HG03280 (cell line): ENCODE measurements around the gene ARL3.

Experiments
- ATAC-seq: cut with Tn5 transposase; IDR thresholded peaks from one replicate; pipeline ENCODE4 v1.9.1; 2021; ENCODE audit warnings: mild to moderate bottlenecking, moderate library complexity; ENCODE audit not compliant: unreplicated experiment

The ARL3 gene

DNA sequence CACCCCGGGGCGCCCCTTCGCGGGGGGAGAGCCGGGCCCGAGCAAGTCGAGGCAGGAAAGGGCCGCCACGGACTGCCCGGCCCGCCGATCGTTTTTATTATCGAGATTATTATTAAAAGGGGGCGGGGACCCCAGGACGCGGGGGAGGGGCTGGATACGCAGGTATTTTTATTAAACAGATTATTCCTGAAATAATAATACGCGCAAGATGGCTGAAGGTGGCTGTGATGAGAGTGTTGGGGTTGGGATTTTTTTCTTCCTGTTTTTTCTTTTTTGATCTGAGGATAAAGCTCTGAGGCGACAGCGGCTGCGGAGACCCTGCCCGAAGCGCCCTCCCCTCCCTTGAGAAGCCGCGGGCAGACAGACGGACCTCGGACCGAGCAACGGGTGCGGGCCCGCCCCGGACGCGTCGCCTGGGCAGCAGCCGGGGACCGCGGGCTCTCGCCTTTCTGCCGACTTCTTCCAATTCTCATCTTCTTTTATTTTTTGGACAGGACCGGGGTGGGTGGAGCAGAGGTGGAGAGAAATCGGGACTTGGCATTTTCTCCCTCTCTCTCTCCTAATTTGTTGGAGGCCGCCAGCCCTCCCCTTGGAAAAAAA, 71.4 kb downstream of the ARL3 start:
- no peak for ATAC-seq

DNA sequence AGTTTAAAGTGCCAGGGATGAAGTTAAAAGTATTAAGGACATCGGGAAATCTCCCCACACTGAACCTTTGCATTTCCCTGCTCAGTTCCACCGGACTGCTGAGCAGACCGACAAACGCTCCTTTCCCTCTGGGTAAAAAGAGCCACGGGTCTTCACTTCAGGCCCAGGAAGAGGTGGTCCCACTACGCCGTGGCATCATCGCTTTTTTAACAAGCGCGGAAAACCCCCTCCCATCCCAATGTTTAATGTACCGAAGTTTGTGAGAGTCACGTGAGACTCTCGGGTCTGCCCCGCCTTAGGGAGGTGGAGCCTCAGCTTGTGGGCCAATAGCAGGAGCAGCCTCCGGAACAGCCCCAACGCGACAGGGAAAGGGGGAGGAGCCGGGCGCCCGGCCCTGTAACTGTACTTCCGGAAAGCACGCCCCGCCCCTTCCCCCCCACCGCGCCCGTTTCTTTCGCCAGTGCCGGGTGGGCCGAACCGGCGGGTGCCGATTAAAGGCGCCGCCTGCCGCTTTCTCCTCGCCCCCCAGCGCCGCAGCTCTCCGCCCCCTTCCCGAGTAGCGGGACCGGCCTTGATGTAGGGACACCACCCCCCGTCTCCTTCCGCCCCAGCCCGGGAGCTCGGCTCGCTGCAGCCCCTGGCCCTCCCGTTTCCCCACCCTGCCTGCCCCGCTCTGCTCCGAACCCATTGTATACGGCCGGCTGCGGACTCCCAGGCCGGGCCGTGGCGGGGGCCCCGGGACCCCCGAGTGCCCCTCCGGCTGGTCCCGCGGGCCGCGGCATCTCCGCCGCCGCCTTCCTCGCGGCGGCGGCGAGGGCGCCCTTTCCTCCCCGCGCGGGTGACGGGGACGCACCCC, 72.1 kb downstream of the ARL3 start:
- peak; percentile 58 for ATAC-seq

DNA sequence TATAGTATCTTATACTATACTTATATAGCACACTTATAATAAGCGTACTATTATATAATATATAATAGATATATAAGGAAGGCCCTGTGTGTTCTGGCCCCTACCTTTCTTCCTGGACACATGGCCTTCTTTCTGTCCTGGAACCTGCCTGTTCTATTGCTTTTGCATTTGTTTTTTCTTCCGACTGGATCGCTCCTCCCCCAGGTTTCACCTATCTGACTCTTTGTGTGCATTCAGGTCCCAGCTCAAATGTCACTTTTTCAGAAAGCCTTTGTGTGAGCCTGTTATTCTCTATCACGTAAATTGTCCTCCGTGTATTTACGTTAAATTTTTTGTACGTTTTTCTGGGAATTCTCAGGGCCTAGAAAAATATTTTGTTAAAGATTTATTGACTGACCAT, 72.8 kb downstream of the ARL3 start:
- ATAC-seq: no peak

DNA sequence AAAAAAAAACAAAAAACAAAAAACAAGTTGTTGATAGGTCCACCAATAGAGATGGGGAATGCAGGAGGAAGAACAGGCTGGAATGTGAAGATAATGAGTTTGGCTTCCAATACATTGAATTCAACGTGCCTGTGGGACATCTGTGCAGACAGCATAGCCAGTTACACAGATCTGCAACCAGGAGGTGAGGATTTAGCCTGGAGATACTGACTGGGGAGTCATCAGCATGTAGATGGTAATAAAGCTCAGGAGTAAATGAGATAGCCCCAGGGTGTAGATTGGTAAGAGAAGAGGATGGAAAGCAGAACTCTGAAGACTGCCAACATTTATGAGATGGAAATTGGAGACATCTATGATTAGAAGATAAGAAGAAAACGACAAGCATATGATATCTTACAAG, 74.7 kb downstream of the ARL3 start:
- no peak for ATAC-seq

DNA sequence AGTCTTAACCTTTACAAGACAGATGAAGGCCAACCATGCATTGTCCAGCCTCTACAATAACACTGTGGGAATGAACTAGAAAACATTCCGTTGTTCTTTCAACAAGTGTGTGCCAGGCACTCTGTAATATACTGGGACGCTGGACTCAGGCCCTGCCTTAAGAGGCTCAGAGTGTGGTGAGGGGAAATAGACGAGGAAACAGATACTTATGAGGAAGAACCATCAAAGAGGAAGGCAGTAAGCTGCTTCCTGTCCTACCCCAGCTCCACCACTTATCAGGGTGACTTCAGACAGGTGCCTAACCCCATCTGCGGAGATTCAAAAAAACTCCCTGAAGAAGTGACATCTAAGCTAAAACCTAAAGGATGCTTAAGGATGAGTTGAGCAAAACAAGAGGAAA, 78.8 kb downstream of the ARL3 start:
- ATAC-seq: no peak

DNA sequence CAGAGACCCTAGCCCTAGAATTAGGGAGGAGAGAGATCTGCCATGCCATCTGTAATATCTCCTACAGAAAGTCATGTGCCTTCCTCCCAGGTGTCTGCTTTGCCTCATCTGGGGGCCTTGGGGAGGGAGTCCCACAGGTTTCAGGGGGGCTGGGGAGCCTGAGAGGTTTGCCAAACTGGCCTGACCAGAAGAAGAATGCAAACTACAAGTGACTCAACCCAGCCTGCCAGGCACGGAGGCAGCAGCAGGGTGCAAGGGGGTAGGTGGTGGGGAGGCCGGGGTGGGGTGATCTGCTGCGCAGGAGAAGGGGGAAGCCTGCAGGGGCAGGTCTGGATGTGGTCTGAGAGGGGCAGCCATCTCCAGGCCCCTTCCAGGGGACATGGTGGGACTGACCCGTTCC, 79.5 kb downstream of the ARL3 start:
- no peak for ATAC-seq

DNA sequence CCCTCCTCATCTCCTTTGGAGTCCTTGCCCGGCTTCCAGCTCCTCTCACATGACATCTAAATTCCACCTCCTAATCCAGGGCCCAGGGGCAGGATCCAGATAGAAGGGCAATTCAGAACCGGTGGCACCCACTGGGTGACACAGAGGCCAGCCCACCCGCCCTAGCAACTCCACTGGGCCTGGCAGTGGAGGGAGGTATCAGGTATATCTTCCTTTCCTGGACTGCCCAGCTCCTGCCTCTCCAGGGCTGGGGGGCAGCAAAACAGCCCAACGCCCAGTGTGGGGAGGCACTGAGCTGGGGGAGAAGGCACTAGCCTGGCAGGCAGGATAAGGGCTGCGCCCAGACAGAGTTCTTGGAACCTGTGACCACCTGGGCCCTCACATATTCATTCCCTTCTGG, 80.3 kb downstream of the ARL3 start:
- ATAC-seq: no peak

DNA sequence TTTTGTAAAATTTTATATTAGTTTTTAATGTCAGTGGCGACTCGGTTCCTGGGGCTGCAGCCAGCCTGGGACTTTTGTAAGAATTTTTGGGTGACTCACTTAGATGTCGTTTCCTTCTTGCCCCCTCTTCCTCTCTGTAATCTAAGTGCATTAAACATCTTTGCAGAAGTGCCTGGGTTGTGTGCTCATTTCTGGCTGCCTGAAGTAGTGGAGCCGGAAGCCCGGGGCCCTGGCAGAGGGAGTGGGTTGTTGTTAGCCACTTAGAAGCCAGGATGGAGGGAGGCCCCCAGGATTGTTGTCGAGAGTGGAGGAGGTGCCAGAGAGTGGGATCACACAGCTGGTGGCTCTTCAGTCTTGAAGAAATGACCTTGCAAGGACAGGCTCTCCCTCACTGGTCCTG, 80.9 kb downstream of the ARL3 start:
- ATAC-seq: no peak

DNA sequence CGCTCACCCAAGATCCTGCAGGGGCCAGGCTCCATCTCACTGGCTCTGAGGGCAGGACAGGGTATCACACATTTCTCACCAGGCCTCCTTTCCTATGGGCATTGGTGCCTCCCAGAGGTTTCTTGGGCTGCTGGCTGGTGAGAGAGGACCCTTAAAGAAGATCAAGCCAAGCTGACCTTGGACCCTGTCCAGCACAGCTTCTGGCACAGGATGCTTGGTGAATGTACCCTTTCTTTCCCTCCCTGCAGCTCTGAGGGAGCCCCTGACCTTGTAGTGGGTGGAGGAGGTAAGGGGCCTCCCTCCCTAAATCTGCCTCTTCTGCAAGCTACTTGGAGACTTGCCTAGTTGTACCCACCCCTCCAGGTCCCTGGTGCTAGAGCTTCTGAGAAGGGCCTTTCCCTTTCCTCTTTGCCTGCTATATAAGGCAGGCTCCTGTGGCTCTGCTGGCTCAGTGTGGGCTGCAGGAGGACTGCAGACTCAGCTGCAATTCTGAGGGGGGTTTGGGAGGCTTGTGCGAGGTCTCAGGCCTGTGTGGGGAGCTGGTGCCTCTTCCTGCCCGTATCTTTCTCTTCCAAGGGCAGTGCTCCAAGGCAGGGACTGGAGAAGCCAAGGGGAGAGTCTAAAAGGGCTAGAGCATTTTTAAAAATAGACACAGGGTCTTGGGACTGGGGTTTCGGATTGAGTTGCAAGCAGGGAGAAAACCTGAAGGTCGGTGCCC, 81.6 kb downstream of the ARL3 start:
- ATAC-seq: no peak

DNA sequence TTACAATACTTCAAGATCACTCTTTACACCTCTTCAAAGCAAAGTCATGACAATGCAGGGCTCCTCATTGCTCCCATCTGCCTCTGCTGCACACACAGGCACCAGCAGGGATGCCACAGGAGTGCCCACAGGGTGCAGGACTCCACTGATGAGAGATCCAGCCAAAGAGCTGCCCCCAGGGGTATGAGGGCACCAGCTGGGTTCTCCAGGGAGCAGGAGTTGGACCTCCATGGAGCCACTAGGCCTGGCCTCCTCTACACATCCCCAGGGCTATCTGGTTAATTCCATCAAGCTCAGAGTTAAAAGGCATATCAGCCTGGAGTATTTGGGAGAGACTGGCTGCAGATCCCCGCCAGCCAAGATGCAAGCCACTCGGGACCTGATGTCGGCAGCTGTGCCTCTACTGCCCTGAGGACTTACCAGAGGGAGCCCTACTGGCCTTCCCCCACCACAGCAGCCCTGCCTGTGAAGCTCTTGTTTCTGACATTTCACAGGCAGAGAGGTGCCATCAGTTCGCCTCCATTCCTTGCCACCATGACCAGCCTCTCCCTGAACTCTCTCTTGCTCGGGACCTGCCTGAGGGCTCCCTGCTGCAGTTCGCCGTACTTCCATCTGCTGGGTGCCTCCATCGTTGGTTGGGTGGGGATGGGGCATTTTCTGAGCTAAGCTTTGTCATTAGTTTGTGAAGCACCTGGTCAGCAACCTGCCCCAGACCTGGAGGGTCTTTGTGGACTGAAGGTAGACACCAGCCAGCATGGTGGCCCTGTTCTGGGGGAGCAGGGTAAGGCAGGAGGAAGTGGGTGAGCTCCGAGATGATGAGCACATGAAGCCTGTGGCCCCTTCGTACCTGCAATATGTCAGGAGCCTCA, 82.4 kb downstream of the ARL3 start:
- ATAC-seq: no peak

DNA sequence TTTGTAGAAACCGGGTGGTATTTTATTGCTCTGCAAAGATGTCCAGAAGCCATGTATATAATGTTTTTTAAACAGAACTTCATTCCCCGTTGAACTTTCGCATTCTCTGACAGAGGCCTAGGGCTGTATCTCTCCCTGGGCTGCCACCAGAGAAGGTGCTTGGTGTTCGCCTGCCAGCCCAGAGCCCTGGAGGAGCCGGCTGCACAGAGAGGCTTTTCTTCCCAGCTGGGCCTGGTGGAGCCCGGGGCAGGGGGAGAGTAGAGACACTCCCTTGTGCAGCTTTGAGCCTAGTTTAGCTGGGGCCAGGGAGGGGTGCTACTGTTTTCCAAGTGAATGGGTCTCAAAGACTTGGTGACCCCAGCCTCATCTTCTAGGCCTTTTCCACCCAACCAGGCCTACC, 83.5 kb downstream of the ARL3 start:
- no peak for ATAC-seq

DNA sequence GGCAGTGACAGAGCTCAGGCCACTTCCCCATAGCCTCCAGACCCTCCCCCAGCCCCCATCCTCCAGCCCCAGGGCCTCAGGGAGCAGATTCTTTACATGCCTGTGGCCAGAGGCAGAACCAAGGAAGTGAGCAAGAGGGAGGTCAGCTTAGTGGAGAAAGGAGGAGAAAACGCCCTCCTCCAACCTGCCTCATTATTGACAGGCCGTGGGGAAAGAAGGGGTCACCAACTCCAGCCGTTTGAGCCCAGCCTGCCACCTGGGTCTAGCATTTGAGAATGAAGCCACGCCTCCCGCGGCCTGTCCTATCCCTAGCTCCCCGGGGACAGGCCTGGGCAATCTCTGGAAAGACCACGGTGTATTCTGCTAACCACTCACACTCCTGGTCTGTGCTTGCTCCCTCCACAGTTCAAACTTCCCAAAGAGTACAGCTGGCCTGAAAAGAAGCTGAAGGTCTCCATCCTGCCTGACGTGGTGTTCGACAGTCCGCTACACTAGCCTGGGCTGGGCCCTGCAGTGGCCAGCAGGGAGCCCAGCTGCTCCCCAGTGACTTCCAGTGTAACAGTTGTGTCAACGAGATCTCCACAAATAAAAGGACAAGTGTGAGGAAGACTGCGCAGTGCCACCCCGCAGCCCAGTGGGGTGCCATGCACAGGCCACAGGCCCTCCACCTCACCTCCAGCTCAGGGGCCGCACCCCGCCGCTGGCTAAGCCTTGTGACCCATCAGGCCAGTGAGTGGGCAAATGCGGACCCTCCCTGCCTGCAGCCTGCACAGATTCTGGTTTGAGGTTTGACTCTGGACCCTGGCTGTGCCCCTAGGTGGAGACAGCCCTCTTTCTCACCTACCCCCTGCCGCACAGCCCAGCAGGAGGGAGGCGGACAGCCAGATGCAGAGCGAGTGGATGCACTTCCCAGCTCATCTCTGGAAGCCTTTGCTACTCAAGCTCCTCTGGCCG, 84.3 kb downstream of the ARL3 start:
- ATAC-seq: no peak

DNA sequence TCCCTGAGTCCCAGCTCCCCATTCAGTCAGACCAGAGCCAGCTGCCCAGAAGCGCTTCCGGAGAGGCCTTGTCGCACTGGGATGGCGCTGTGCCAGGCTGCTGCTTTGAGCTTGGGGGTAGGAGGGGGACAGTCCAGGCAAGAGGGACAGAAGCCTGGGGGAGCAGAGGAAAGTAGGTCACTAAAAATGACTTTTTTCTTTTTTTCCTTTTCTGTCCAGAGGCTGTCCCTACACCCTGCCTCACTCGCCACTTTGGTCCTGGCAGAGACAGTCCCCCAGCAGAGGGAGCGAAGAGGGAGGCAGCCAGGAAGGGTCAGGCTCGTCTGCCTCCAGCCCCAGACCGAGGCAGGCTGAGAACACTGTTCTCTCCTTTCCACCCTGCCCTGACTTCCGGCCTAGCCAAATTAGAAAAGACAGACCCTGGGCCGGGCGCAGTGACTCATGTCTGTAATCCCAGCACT, 85.7 kb downstream of the ARL3 start:
- no peak for ATAC-seq

DNA sequence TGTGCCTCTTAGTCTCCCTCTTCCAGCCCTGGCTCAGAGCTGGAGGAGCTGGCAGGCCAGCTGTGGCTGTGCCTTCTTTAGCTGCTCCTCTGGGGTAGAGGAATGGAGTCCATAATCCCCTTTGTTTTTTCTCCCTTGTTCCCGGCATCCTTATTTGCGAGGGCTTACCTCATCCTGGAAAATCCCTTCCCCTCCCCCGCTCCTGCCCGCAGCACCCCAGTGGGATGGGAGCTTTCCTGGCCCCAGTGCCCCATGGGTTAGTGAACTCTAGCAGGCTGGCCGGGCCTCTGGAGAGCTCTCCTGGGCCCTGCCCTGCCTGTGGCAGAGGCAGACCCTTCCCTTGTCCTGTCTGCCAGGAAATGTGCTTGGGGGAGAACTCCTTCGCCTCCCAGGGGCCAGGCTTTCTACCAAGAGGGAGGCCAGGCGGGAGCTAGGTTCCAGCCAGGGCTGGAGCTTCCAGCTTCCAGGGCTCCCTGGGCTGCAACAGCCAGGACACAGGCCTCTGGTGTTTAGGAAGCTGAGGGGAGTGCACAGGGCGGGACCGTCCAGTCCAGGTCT, 86.4 kb downstream of the ARL3 start:
- ATAC-seq: no peak

DNA sequence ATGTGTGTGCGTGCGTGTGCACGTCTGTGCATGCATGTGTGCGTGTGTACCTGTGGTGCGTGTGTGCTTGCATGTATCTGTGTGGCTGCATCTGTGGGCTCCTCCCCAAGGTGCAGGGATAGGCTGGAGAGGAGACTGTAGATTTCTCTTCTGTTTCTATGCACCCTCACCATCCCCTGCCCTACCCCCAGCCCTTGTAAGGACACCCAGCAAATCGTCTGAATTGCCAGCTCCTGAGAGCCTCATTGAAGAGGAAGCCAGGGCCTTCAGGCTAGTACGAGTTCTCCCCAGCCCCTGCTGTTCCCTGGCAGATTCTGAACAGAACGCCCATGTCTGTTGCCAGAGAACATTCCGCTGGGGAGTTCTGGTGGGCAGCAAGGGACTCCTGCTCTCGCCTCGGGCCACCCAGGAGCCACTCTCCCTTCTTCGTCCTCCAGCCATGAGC, 86.9 kb downstream of the ARL3 start:
- no peak for ATAC-seq

DNA sequence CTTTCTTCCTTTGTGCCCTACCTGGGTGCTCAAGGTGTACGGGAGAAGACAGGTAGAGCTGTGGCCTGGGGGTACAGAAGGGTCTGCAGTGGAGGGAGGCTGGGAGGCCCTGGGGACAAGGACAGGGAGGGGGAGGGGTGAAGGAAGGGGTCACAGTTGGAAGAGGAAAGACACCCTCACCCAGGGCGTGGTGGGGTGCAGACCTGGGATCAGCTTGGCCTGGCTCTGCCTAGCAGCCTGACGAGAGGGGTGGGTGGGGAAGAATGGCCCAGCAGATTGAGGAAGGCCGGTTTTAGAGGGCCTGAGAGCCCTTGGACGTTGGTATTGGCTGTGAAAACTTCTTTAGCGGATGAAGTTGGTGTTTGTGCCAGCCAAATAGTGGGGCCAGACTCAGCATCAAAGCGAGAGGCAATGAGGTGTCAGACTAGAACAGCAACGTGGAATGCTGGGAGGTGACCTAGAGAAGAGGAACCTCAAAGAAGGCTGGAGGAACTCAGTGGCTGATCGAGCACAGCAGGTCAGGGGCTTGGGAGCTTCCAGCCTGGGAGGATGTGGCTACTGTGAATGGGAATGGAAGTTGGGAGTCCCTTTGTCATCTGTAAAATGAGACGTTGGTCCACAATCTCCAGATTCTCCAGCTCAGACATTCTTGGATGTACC, 88.0 kb downstream of the ARL3 start:
- ATAC-seq: no peak

DNA sequence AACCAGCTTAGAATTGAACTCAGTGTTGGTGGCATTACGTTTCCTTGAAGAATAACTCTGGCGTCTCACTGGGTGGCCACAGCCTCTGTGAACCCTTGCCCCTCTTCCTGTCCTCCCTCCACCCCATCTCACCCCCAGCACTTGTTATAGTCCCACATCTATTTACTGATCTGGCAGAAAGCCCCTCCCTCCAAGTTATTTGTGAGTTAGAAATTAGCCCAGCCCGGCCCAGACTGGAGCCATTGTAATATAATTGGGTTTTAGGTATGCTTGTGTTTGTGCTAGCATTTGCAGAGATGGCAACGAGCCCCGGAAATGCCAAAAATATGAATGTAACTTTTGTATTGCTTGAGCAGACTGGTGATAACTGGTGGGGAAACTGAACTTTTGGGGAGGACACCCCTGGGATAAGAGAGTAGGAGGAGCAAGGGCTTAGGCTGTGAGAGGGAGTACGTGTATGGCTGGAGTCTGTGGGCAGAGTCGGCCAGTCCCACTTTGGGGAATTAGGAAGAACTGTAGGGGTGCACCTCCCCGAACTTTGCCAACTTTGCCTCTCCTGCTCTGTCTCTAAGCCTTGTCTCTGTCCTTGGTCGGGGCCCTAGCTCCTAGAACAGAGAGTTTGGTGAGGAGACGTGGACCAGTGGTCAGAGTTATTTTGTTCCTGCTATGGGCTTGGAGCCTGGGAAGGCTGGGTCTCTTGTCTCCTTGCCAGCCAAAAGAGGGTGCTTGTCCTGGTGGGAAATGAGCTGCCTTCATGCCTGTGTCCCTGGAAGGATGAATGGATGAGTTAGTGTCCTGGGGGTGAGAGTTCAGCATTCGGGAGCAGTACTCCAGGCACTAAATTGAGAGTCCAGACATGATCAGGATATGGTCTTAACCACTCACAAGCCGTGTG, 89.2 kb downstream of the ARL3 start:
- no peak for ATAC-seq

DNA sequence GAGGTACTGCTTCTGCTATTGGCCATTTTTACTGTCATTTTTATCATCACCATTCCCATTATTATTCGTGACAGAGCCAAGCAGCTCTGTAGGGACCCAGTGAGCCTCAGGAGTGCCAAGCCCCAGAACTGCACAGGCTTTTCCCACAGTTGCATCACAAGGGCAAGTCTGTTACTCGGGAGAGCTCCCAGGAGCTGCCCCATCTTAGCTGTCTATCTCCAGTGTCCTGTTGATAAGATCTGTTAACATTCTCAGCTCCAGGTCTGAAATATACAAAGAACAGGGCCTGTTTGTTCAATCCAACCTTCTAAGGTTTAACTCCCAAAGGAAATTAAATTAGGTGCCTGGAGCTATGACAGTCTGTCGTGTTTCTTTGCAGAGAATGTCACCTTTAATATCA, 90.1 kb downstream of the ARL3 start:
- ATAC-seq: no peak
